ENCODE results near the gene MAPK1. TPM values are rescaled to one million over a fixed set of nuclear protein-coding genes. Genes with fewer than 3 reads are reported as not detected.
A peak's percentile ranks its signal among the peaks of the same experiment; 100 is the strongest.

The MAPK1 gene
- total and polyA plus RNA-seq, 9 of the 15 experiments (the other 6 are each of a cell fraction or from before 2014, with no cell fraction given) = 46.3 to 575 (median 283) TPM

- Histone ChIP-seq H3K4me3 (no peak overlapping the region), H3K79me2 (ENCODE audit: control insufficient read depth, insufficient read depth, low read length) (peaks cover 16% of the 10 kb centered on the region), H3K4me1 (replicated peaks in 1 of 2; ENCODE audit: control insufficient read depth in 2 of 2, insufficient read depth in 2 of 2, low read length in 2 of 2) (no peaks in the 10 kb centered on the region), H3K9ac (ENCODE audit: insufficient read depth in 1 of 2, low read depth in 2 of 2, low read length in 2 of 2) (no peak overlapping the region), H3K27ac (ENCODE audit: extremely low read depth, low read depth, low read length) (no peak overlapping the region), H2AFZ (ENCODE audit: low read depth, low read length) (no peak overlapping the region), H3K27me3 (ENCODE audit: control insufficient read depth in 2 of 2, insufficient read depth in 2 of 2, low read length in 2 of 2) (no peaks in the 10 kb centered on the region), H4K20me1 (replicated peaks; ENCODE audit: control insufficient read depth, insufficient read depth, low read length) (0 out of 2 replicates have a peak, but pooled peaks cover 7% of the 10 kb centered on the region), H3K9me3 (replicated peaks; ENCODE audit: control insufficient read depth, insufficient read depth, low read depth, low read length) (no peaks in the 10 kb centered on the region), H3K9me1 (ENCODE audit: control insufficient read depth, insufficient read depth, low read length) (no peaks in the 10 kb centered on the region), H3K36me3 (ENCODE audit: control insufficient read depth, insufficient read depth, low read length) (peaks cover 96% of the 10 kb centered on the region), H3K4me2 (ENCODE audit: insufficient read depth, low read length) (no peak overlapping the region)
- in situ Hi-C loops (cut with MboI) = no loop called here
- no peak for ATAC-seq
- 98% methylated on average over 1 of the region's 1 CpG for WGBS (ENCODE audit: insufficient coverage, low coverage, missing lambda C conversion rate)
- no peak for DNase-seq (ENCODE audit: extremely low read depth in 1 of 4, low spot score in 3 of 4)
- intact Hi-C loops (cut with micrococcal nuclease) = no loop called here
- CTCF ChIA-PET (ENCODE audit: low intra/inter-chr PET ratio) = no interaction called here
- BruUV-seq (replicated peaks) = no TSS peak
- POLR2A ChIA-PET = interaction anchor here (1.2 to 2.6 kb wide), 6 partner anchors 11 to 67 kb away, joined by 3 to 19 read pairs (median 4); partner anchors contain the start of gene YPEL1
- no peak for FAIRE-seq
- TF ChIP-seq HNRNPH1 (optimal IDR thresholded peaks at IDR 0.05; ENCODE audit: low read depth, low read length) = no peak
- TF ChIP-seq HMBOX1 (IDR thresholded peaks at IDR 0.05) = no peak
- TF ChIP-seq, protein P1, sequence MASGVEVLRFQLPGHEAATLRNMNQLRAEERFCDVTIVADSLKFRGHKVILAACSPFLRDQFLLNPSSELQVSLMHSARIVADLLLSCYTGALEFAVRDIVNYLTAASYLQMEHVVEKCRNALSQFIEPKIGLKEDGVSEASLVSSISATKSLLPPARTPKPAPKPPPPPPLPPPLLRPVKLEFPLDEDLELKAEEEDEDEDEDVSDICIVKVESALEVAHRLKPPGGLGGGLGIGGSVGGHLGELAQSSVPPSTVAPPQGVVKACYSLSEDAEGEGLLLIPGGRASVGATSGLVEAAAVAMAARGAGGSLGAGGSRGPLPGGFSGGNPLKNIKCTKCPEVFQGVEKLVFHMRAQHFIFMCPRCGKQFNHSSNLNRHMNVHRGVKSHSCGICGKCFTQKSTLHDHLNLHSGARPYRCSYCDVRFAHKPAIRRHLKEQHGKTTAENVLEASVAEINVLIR (CRISPR knock-in tag; IDR thresholded peaks at IDR 0.05) = no peak
- TF ChIP-seq, protein P2, sequence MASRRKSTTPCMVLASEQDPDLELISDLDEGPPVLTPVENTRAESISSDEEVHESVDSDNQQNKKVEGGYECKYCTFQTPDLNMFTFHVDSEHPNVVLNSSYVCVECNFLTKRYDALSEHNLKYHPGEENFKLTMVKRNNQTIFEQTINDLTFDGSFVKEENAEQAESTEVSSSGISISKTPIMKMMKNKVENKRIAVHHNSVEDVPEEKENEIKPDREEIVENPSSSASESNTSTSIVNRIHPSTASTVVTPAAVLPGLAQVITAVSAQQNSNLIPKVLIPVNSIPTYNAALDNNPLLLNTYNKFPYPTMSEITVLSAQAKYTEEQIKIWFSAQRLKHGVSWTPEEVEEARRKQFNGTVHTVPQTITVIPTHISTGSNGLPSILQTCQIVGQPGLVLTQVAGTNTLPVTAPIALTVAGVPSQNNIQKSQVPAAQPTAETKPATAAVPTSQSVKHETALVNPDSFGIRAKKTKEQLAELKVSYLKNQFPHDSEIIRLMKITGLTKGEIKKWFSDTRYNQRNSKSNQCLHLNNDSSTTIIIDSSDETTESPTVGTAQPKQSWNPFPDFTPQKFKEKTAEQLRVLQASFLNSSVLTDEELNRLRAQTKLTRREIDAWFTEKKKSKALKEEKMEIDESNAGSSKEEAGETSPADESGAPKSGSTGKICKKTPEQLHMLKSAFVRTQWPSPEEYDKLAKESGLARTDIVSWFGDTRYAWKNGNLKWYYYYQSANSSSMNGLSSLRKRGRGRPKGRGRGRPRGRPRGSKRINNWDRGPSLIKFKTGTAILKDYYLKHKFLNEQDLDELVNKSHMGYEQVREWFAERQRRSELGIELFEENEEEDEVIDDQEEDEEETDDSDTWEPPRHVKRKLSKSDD (conservative IDR thresholded peaks at IDR 0.05; ENCODE audit: low read length) = no peak
- TF ChIP-seq, protein P3, sequence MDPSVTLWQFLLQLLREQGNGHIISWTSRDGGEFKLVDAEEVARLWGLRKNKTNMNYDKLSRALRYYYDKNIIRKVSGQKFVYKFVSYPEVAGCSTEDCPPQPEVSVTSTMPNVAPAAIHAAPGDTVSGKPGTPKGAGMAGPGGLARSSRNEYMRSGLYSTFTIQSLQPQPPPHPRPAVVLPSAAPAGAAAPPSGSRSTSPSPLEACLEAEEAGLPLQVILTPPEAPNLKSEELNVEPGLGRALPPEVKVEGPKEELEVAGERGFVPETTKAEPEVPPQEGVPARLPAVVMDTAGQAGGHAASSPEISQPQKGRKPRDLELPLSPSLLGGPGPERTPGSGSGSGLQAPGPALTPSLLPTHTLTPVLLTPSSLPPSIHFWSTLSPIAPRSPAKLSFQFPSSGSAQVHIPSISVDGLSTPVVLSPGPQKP (CRISPR knock-in tag; IDR thresholded peaks at IDR 0.05) = 0 out of 2 replicates have a peak, but pooled peaks have one; percentile 77
- 0 out of 2 replicates have a peak, but pooled peaks have one; percentile 32 for TF ChIP-seq PREB (CRISPR knock-in tag; IDR thresholded peaks at IDR 0.05)
- no peak for TF ChIP-seq TSHZ1 (CRISPR knock-in tag; IDR thresholded peaks at IDR 0.05)
- TF ChIP-seq HSF4 (CRISPR knock-in tag; IDR thresholded peaks at IDR 0.05; ENCODE audit: borderline replicate concordance) = no peak
- TF ChIP-seq POLR2H (tag; IDR thresholded peaks at IDR 0.05; ENCODE audit: low read depth) = peak; percentile 79; the same call in 1 of the 2 replicates
Measured at GRCh38 chr22:21802673-21803072, 64.8 kb downstream of the MAPK1 start.
